Esophagus muscularis mucosa (tissue), 4 donors: Measurements from ENCODE around the gene RPS29. TPM values are rescaled to one million over a fixed set of nuclear protein-coding genes. Genes with fewer than 3 reads are reported as not detected.
A peak's percentile ranks its signal among the peaks of the same experiment; 100 is the strongest.
"Not testable (repeated sequence)": the region's sequence is repeated elsewhere in the genome, so short reads cannot be mapped to it uniquely, and the experiment has no call there.

ENCODE experiments used
- DNase-seq: peaks from one replicate; pipeline ENCODE4 v3.0.0-alpha.2; 2017; ENCODE audit errors: extremely low spot score
- H3K27ac ChIP-seq, 4 donors: fragments of 200-600 bp; sonication (generic); replicated peaks in 1 of 4; 1 replicate in 3 of 4; 2 replicates in 1 of 4; pipeline ENCODE4 v1.5.1; 2016 to 2019; ENCODE audit warnings: mild to moderate bottlenecking in 1 of 4
- H3K27me3 ChIP-seq, 4 donors: fragments of 200-600 bp; sonication (generic); one replicate each; pipeline versions ENCODE4 v1.5.1 to v1.6.0; 2016 to 2019
- H3K36me3 ChIP-seq, 4 donors: fragments of 200-600 bp; sonication (generic); one replicate each; pipeline ENCODE4 v1.5.1; 2016 to 2019
- H3K4me1 ChIP-seq, 4 donors: fragments of 200-600 bp; sonication (generic); one replicate each; pipeline ENCODE4 v1.5.1; 2016 to 2019
- H3K4me3 ChIP-seq, 4 donors: fragments of 200-600 bp; sonication (generic); 1 replicate in 2 of 4; 2 replicates in 2 of 4; pipeline ENCODE4 v1.5.1; 2016 to 2019; ENCODE audit warnings: mild to moderate bottlenecking in 4 of 4, moderate library complexity in 1 of 4
- H3K9me3 ChIP-seq, 4 donors: fragments of 200-600 bp; sonication (generic); 1 replicate in 3 of 4; 2 replicates in 1 of 4; pipeline ENCODE4 v1.5.1; 2016 to 2019
- EP300 ChIP-seq: sonication (generic); formaldehyde crosslinking; IDR thresholded peaks from one replicate; pipeline ENCODE4 v1.6.1; 2017; ENCODE audit warnings: antibody characterized with exemption
- POLR2A ChIP-seq: fragments of 450-650 bp; IDR thresholded peaks from one replicate; pipeline ENCODE4 v1.6.1; 2017; ENCODE audit warnings: antibody characterized with exemption, moderate library complexity, mild to moderate bottlenecking, low read depth
- POLR2AphosphoS5 ChIP-seq, 2 donors: sonication (generic); formaldehyde crosslinking; IDR thresholded peaks; one replicate each; pipeline ENCODE4 v1.6.1; 2017; ENCODE audit warnings: antibody characterized with exemption in 2 of 2
- WGBS: methylation state at CpG from one replicate; pipeline ENCODE4 v1.1.5; 2018; 5-methylcytosine and 5-hydroxymethylcytosine counted together
- intact Hi-C: fragments of 100-400 bp; cut with DNase I; formaldehyde crosslinking; loops from one replicate; pipeline ENCODE4 v1.15.1; 2023
- total RNA-seq, 4 donors: library from RNA; depleted of rRNA; stranded (reverse); fragments of >200 nt; gene quantifications; one replicate each; pipeline versions ENCODE4 v1.1.0 to v1.2.1, GENCODE V29; 2016
- TF ChIP-seq, protein P1 (sequence below), 3 experiments: fragments of 200-600 bp in 2 of 3; fragments of 450-650 bp in 1 of 3; sonication (generic) in 2 of 3; IDR thresholded peaks; one replicate each; pipeline ENCODE4 v1.5.1; 2017 to 2019; ENCODE audit warnings: antibody characterized with exemption in 3 of 3, mild to moderate bottlenecking in 2 of 3, moderate library complexity in 1 of 3

The RPS29 gene
- total RNA-seq, 4 donors from 2014 or later = 795 to 7,884 (median 5,092) TPM

DNA sequence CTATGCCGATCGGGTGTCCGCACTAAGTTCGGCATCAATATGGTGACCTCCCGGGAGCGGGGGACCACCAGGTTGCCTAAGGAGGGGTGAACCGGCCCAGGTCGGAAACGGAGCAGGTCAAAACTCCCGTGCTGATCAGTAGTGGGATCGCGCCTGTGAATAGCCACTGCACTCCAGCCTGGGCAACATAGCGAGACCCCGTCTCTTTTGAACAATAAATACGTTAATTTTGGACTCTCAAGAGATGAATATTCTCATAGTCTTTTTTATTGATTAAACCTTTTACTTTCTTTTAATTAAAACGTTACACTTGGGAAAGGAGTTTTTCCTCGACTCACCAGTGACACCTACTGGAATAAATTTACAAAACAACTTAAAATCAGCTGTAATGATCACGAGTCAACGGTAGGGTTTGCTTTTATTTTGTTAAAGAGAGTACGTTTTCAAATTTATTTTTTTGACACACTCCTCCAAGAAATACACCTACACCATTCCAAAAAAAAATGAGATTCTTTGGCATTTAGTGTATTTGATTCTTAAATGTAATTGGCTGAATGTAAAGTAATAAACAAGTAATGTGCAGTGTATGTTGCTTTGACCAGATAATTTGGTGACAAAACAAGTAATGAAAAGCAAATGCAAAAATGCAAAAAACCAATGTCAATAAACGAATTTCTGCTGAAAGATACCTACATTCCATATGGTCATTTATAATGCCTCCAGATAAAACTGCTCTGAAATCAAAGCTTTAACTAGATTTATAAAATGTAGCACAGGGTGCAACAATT, 687 bp upstream of the RPS29 start:
- Histone ChIP-seq H3K27ac (peak overlapping the region; percentile 86 to 94 (median 90)), H3K36me3 (peaks cover 9 to 28% (median 26%) of the 10 kb centered on the region in 4 donors), H3K9me3 (no peaks in the 10 kb centered on the region), H3K4me1 (peaks cover 14 to 43% (median 38%) of the 10 kb centered on the region in 4 donors), H3K4me3 (peak overlapping the region; percentile 84 to 95 (median 86)), H3K27me3 (no peaks in the 10 kb centered on the region)
- DNase-seq = no peak
- WGBS = 2% methylated on average over 12 of the region's 21 CpGs
- TF ChIP-seq, protein P1, sequence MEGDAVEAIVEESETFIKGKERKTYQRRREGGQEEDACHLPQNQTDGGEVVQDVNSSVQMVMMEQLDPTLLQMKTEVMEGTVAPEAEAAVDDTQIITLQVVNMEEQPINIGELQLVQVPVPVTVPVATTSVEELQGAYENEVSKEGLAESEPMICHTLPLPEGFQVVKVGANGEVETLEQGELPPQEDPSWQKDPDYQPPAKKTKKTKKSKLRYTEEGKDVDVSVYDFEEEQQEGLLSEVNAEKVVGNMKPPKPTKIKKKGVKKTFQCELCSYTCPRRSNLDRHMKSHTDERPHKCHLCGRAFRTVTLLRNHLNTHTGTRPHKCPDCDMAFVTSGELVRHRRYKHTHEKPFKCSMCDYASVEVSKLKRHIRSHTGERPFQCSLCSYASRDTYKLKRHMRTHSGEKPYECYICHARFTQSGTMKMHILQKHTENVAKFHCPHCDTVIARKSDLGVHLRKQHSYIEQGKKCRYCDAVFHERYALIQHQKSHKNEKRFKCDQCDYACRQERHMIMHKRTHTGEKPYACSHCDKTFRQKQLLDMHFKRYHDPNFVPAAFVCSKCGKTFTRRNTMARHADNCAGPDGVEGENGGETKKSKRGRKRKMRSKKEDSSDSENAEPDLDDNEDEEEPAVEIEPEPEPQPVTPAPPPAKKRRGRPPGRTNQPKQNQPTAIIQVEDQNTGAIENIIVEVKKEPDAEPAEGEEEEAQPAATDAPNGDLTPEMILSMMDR (IDR thresholded peaks at IDR 0.05) = peak; percentile 52 to 82 (median 70)
- TF ChIP-seq POLR2AphosphoS5 (IDR thresholded peaks at IDR 0.05) (no peak), POLR2A (no peak)
- intact Hi-C loops = no loop called here

DNA sequence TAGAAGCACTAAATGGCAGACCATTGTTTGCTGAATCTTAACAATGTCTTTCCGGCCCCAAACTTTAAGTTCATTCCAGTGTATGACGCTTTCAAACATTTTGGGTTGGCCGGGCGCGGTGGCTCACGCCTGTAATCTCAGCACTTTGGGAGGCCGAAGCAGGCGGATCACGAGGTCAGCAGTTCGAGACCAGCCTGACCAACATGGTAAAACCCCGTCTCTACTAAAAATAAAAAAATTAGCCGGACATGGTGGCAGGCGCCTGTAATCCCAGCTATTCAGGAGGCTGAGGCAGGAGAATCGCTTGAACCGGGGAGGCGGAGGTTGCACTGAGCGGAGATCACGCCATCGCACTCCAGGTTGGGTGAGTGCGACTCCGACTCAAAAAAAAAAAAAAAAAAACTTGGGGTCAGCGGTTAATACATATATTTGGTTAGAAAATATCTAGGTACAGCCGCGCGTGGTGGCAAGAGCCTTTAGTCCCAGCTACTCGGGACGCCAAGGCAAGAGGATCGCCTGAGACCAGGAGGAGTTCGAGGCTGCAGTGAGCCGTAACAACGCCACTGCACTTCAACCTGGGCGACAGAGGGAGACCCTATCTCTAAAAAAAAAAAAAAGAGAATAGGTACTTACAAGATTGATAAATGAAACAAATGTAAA, 1.1 kb downstream of the RPS29 start:
- H3K27me3 ChIP-seq, intact Hi-C loops, H3K9me3 ChIP-seq, DNase-seq: not testable (repeated sequence)
- peaks cover 9 to 32% (median 27%) of the 10 kb centered on the region in 4 donors for H3K36me3 ChIP-seq
- H3K27ac ChIP-seq = peak overlapping the region; percentile 86 to 94 (median 90)
- peak overlapping the region; percentile 84 to 95 (median 86) for H3K4me3 ChIP-seq
- 28% methylated on average over 32 of the region's 32 CpGs for WGBS
- peaks cover 14 to 48% (median 41%) of the 10 kb centered on the region in 4 donors for H3K4me1 ChIP-seq

DNA sequence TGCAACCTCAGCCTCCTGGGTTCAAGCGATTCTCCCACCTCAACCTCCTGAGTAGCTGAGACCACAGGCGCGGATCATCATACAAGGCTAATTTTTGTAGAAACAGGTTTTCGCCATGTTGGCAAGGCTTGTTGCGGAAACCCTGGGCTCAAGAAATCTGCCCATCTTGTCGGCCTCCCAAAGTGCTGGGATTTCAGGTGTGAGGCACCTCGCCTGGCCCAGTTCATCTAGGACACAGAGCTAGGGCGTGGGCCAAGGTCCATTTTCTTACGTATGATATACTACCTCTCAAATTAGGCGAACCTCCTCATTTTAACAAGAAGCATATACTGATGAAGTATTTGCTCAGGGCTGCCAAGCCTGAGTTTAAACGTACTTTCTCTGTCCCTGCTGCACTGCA, 2.1 kb downstream of the RPS29 start:
- H3K27me3 ChIP-seq = no peaks in the 10 kb centered on the region
- peak overlapping the region in 2 of 4 donors; percentile 6 to 95 for H3K4me3 ChIP-seq
- no peak for TF ChIP-seq EP300
- no peak for TF ChIP-seq POLR2A
- TF ChIP-seq POLR2AphosphoS5 (IDR thresholded peaks at IDR 0.05) = no peak
- TF ChIP-seq, protein P1 (IDR thresholded peaks at IDR 0.05) = no peak
- peaks cover 14 to 48% (median 41%) of the 10 kb centered on the region in 4 donors for H3K4me1 ChIP-seq
- DNase-seq = no peak
- H3K36me3 ChIP-seq = peaks cover 9 to 32% (median 27%) of the 10 kb centered on the region in 4 donors
- intact Hi-C loops = no loop called here
- WGBS = 90% methylated on average over 11 of the region's 11 CpGs
- H3K27ac ChIP-seq = no peak overlapping the region
- no peaks in the 10 kb centered on the region for H3K9me3 ChIP-seq

DNA sequence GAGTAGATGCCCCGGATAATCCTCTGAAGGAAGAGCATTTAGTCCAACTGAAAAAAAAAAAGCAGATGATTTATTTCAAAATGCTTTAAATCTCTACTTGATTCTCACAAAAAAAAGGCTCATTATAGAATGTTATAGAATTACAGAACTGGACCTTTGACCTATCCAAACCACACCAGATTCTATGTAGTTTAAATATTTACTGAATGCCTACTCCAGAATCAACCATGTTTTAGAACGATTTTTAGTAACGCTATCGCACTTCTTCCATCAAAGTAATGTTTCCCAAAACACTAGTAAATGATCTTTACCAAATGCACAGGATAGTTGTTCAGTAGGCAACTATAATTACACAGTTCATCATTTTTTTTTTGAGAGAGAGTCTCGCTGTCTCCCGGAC, 2.6 kb downstream of the RPS29 start:
- Histone ChIP-seq H3K4me1 (peaks cover 14 to 48% (median 41%) of the 10 kb centered on the region in 4 donors), H3K36me3 (peaks cover 9 to 32% (median 27%) of the 10 kb centered on the region in 4 donors), H3K27me3 (no peaks in the 10 kb centered on the region), H3K9me3 (no peaks in the 10 kb centered on the region), H3K4me3 (no peak overlapping the region), H3K27ac (no peak overlapping the region)
- intact Hi-C loops = no loop called here
- DNase-seq = no peak
- TF ChIP-seq EP300 = no peak
- TF ChIP-seq POLR2AphosphoS5 (IDR thresholded peaks at IDR 0.05) = no peak
- TF ChIP-seq, protein P1 (IDR thresholded peaks at IDR 0.05) = no peak
- TF ChIP-seq POLR2A = no peak
- 79% methylated on average over 6 of the region's 6 CpGs for WGBS
